Nephron progenitor cell (in vitro differentiated cells): ENCODE results near the gene INTS13.
A peak's percentile ranks its signal among the peaks of the same experiment; 100 is the strongest.
"Not testable (repeated sequence)": the region's sequence is repeated elsewhere in the genome, so short reads cannot be mapped to it uniquely, and the experiment has no call there.

Experiments used
- DNase-seq: peaks from one replicate; pipeline ENCODE4 v3.0.0; 2021
- H3K27ac Mint-ChIP-seq: 2 replicates; pipeline ENCODE4 v1.8.0; 2021; ENCODE audit warnings: mild to moderate bottlenecking, moderate library complexity, mixed read lengths
- H3K27me3 Mint-ChIP-seq: 2 replicates; pipeline ENCODE4 v1.8.0; 2021; ENCODE audit warnings: mild to moderate bottlenecking, low read depth, mixed read lengths; ENCODE audit not compliant: poor library complexity
- H3K36me3 Mint-ChIP-seq: 2 replicates; pipeline ENCODE4 v1.8.0; 2021; ENCODE audit warnings: low read depth, mixed read lengths
- H3K4me1 Mint-ChIP-seq: 2 replicates; pipeline ENCODE4 v1.8.0; 2021; ENCODE audit warnings: mixed read lengths
- H3K4me3 Mint-ChIP-seq: 2 replicates; pipeline ENCODE4 v1.8.0; 2021; ENCODE audit warnings: mild to moderate bottlenecking, moderate library complexity, mixed read lengths
- H3K9me3 Mint-ChIP-seq: 2 replicates; pipeline ENCODE4 v1.8.0; 2021; ENCODE audit warnings: mild to moderate bottlenecking, moderate library complexity, mixed read lengths
- CTCF ChIP-seq: fragments of 200-600 bp; sonication (generic); IDR thresholded peaks from 2 replicates; pipeline ENCODE4 v1.5.0; 2021; ENCODE audit warnings: antibody characterized with exemption

Gene INTS13

GRCh38 chr12:26971963-26972362, 34.2 kb upstream of the INTS13 start:
- Mint-ChIP-seq H3K9me3 (no peaks in the 10 kb centered on the region), H3K4me3 (no peak overlapping the region), H3K27me3 (no peaks in the 10 kb centered on the region), H3K36me3 (peaks cover 64% of the 10 kb centered on the region), H3K4me1 (peaks cover 10% of the 10 kb centered on the region), H3K27ac (no peak overlapping the region)
- DNase-seq: no peak
- TF ChIP-seq CTCF: no peak

- DNase-seq: no peak
Measured at GRCh38 chr12:26970136-26970535, 32.4 kb upstream of the INTS13 start.

DNA sequence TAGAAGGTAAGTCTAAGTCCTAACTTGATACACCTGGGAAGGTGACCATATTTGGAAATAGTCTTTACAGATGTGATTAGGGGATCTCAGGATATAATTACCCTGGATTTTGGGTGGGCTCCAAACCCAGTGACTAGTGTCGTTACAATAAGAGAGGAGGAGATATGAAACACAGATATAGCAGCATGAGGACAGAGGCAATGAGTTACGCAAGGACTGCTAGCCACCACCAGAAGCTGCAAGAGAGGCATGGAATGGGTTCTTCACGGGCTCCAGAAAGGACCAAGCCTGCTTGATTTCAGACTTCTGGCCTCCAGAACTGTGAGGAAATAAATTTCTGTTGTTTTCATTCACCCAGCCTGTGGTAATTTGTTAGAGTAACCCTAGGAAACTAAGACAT, 29.1 kb upstream of the INTS13 start:
- DNase-seq: no peak
- TF ChIP-seq CTCF: no peak
- H3K9me3 Mint-ChIP-seq: no peaks in the 10 kb centered on the region
- H3K4me1 Mint-ChIP-seq: peaks cover 13% of the 10 kb centered on the region
- no peaks in the 10 kb centered on the region for H3K27me3 Mint-ChIP-seq
- H3K4me3 Mint-ChIP-seq: no peak overlapping the region
- H3K27ac Mint-ChIP-seq: no peak overlapping the region
- H3K36me3 Mint-ChIP-seq: peaks cover 68% of the 10 kb centered on the region

More at GRCh38 chr12:26970136-26970535, 32.4 kb upstream of the INTS13 start:
- Mint-ChIP-seq H3K4me3 (no peak overlapping the region), H3K27me3 (no peaks in the 10 kb centered on the region), H3K4me1 (peaks cover 5% of the 10 kb centered on the region), H3K36me3 (peaks cover 71% of the 10 kb centered on the region), H3K27ac (no peak overlapping the region), H3K9me3 (no peaks in the 10 kb centered on the region)
- no peak for TF ChIP-seq CTCF

DNA sequence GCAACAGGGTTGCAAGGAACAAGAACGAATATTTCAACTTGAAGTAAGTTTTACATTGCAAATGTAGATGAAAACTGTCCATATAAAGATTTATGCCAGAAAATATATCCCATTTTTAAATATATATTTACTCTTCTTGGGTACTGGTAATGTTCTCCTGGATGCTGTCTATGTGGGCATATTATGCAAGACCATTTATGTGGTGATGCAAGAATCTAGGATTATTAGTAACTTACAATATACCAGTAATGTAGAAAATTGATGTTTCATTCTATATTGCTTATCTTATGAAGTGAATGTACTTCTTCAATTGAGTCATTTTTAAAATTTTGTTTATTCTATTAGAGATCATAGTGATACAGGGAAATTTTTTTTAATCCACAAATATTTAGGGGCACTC, 25.6 kb upstream of the INTS13 start:
- H3K9me3 Mint-ChIP-seq: no peaks in the 10 kb centered on the region
- no peak overlapping the region for H3K27ac Mint-ChIP-seq
- H3K27me3 Mint-ChIP-seq: no peaks in the 10 kb centered on the region
- H3K4me1 Mint-ChIP-seq: peaks cover 25% of the 10 kb centered on the region
- no peak for TF ChIP-seq CTCF
- peaks cover 59% of the 10 kb centered on the region for H3K36me3 Mint-ChIP-seq
- H3K4me3 Mint-ChIP-seq: no peak overlapping the region
- no peak for DNase-seq

- H3K36me3 Mint-ChIP-seq: peaks cover 64% of the 10 kb centered on the region
Measured at GRCh38 chr12:26961803-26962202, 24.0 kb upstream of the INTS13 start.

DNA sequence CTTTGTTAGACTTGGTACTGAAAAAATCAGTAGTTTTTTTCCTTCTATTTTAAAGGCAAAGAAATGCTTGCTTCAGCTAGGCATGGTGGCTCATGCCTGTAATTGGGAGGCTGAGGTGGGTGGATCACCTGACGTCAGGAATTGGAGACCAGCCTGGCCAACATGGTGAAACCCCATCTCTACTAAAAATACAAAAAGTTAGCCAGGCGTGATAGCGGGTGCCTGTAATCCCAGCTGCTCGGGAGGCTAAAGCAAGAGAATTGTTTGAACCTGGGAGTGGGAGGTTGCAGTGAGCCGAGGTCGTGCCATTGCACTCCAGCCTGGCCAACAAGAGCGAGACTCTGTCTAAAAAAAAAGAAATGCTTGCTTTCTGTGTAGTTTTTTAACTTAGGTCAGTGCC, 23.6 kb upstream of the INTS13 start:
- H3K36me3 Mint-ChIP-seq: peaks cover 64% of the 10 kb centered on the region
- H3K27ac Mint-ChIP-seq: peak overlapping the region; percentile 66
- peak overlapping the region; percentile 30 for H3K4me3 Mint-ChIP-seq
- peak; percentile 28 for DNase-seq
- H3K4me1 Mint-ChIP-seq: peaks cover 25% of the 10 kb centered on the region
- not testable (repeated sequence) for H3K27me3 Mint-ChIP-seq, H3K9me3 Mint-ChIP-seq

More at GRCh38 chr12:26961803-26962202, 24.0 kb upstream of the INTS13 start:
- TF ChIP-seq CTCF: no peak
- Mint-ChIP-seq H3K27me3 (no peaks in the 10 kb centered on the region), H3K27ac (peak overlapping the region; percentile 66), H3K4me3 (no peak overlapping the region), H3K9me3 (no peaks in the 10 kb centered on the region), H3K4me1 (peaks cover 25% of the 10 kb centered on the region)
- DNase-seq: no peak
